ENCODE results near the gene KRT3. TPM values are rescaled to one million over a fixed set of nuclear protein-coding genes. Genes with fewer than 3 reads are reported as not detected.
A peak's percentile ranks its signal among the peaks of the same experiment; 100 is the strongest.

KRT3 gene
- not detected for total RNA-seq
- long read RNA-seq: 0 reads

- H3K4me1 ChIP-seq: peaks cover 11% of the 10 kb centered on the region
- H3K9me3 ChIP-seq: no peaks in the 10 kb centered on the region
- intact Hi-C loops (cut with DNase I): no loop called here
- no peak for ATAC-seq
- no peak for TF ChIP-seq CTCF (IDR thresholded peaks at IDR 0.05)
- peaks cover 34% of the 10 kb centered on the region for H3K27me3 ChIP-seq
- no peak within 1 kb of the TSS for H3K4me3 ChIP-seq
- no peaks in the 10 kb centered on the region for H3K36me3 ChIP-seq
- peak; percentile 44 for DNase-seq
- no peak within 1 kb of the TSS for H3K27ac ChIP-seq
Observed at GRCh38 chr12:52795694-52796428, at the start of gene KRT3. TSS of gene KRT3 (minus strand) at chr12:52796117. CDS start at chr12:52796042, 75 bp downstream.

GRCh38 chr12:52844386-52844785 is 48.5 kb upstream of the KRT3 start:
- no peaks in the 10 kb centered on the region for H3K4me1 ChIP-seq
- intact Hi-C loops (cut with DNase I): no loop called here
- no peak overlapping the region for H3K27ac ChIP-seq
- TF ChIP-seq CTCF (IDR thresholded peaks at IDR 0.05): no peak
- peaks cover 13% of the 10 kb centered on the region for H3K27me3 ChIP-seq
- no peaks in the 10 kb centered on the region for H3K36me3 ChIP-seq
- no peaks in the 10 kb centered on the region for H3K9me3 ChIP-seq
- DNase-seq (no peak), ATAC-seq (no peak)
- no peak overlapping the region for H3K4me3 ChIP-seq

GRCh38 chr12:52839436-52840105 is 43.7 kb upstream of the KRT3 start:
- no peak for DNase-seq
- no peak for TF ChIP-seq CTCF (IDR thresholded peaks at IDR 0.05)
- H3K36me3 ChIP-seq: no peaks in the 10 kb centered on the region
- peaks cover 10% of the 10 kb centered on the region for H3K27me3 ChIP-seq
- H3K4me3 ChIP-seq: no peak overlapping the region
- H3K27ac ChIP-seq: no peak overlapping the region
- H3K9me3 ChIP-seq: no peaks in the 10 kb centered on the region
- no peak for ATAC-seq
- intact Hi-C loops (cut with DNase I): no loop called here
- H3K4me1 ChIP-seq: no peaks in the 10 kb centered on the region

GRCh38 chr12:52838609-52839435 is 42.9 kb upstream of the KRT3 start:
- intact Hi-C loops (cut with DNase I): no loop called here
- no peak overlapping the region for H3K27ac ChIP-seq
- no peak for TF ChIP-seq CTCF (IDR thresholded peaks at IDR 0.05)
- H3K4me1 ChIP-seq: no peaks in the 10 kb centered on the region
- DNase-seq: no peak
- no peaks in the 10 kb centered on the region for H3K9me3 ChIP-seq
- no peak overlapping the region for H3K4me3 ChIP-seq
- no peaks in the 10 kb centered on the region for H3K36me3 ChIP-seq
- H3K27me3 ChIP-seq: peaks cover 10% of the 10 kb centered on the region
- ATAC-seq: no peak

GRCh38 chr12:52837781-52838608 is 42.1 kb upstream of the KRT3 start:
- no peak for DNase-seq
- peaks cover 10% of the 10 kb centered on the region for H3K27me3 ChIP-seq
- H3K9me3 ChIP-seq: no peaks in the 10 kb centered on the region
- no peak overlapping the region for H3K27ac ChIP-seq
- H3K36me3 ChIP-seq: no peaks in the 10 kb centered on the region
- H3K4me3 ChIP-seq: no peak overlapping the region
- no peak for ATAC-seq
- H3K4me1 ChIP-seq: no peaks in the 10 kb centered on the region
- TF ChIP-seq CTCF (IDR thresholded peaks at IDR 0.05): no peak
- intact Hi-C loops (cut with DNase I): no loop called here

Data from upper lobe of right lung (tissue), 1 donor.